ENCODE results near the gene SHISA8.

The SHISA8 gene

DNA sequence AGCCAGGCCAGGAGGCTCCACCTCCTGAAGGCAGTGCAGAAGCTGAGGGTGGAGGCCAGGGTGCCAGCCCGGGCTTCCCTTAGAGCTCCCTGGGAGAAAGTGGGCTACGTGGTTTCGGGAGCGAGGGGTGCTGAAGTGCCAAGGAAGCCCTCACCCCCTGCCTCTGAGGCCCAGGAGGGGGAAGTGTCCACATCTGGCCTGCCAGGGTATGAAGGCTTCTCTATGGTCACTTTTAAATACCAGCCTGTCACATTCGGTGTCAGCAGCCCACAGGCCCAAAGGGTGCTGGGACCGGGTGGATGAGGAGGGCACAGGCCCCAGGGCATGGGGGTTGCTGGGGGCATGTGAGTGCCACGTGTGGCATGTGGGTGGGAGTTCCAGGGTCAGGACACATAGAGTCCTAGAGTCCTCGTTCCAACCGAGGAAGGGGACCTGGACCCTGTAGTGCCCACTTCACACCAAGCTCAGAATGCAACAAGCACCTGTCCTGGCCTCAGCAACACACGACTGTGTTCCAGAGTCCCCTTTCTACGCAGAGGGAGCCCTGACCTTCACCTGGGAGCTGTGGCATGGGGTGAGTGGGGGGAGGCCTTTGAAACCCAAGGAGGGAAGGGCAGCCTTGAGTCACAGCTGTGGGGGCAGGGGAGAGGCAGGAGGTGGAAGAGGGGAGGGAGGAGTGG is 1.7 kb downstream of the SHISA8 start:
- DNase-seq (ENCODE audit: low read depth): no peak
- TF ChIP-seq, protein P1, sequence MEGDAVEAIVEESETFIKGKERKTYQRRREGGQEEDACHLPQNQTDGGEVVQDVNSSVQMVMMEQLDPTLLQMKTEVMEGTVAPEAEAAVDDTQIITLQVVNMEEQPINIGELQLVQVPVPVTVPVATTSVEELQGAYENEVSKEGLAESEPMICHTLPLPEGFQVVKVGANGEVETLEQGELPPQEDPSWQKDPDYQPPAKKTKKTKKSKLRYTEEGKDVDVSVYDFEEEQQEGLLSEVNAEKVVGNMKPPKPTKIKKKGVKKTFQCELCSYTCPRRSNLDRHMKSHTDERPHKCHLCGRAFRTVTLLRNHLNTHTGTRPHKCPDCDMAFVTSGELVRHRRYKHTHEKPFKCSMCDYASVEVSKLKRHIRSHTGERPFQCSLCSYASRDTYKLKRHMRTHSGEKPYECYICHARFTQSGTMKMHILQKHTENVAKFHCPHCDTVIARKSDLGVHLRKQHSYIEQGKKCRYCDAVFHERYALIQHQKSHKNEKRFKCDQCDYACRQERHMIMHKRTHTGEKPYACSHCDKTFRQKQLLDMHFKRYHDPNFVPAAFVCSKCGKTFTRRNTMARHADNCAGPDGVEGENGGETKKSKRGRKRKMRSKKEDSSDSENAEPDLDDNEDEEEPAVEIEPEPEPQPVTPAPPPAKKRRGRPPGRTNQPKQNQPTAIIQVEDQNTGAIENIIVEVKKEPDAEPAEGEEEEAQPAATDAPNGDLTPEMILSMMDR (IDR thresholded peaks at IDR 0.05; ENCODE audit: control insufficient read depth, extremely low read depth, insufficient read depth): no peak
- H3K4me3 ChIP-seq (ENCODE audit: low read depth, low read length): no peak overlapping the region

DNA sequence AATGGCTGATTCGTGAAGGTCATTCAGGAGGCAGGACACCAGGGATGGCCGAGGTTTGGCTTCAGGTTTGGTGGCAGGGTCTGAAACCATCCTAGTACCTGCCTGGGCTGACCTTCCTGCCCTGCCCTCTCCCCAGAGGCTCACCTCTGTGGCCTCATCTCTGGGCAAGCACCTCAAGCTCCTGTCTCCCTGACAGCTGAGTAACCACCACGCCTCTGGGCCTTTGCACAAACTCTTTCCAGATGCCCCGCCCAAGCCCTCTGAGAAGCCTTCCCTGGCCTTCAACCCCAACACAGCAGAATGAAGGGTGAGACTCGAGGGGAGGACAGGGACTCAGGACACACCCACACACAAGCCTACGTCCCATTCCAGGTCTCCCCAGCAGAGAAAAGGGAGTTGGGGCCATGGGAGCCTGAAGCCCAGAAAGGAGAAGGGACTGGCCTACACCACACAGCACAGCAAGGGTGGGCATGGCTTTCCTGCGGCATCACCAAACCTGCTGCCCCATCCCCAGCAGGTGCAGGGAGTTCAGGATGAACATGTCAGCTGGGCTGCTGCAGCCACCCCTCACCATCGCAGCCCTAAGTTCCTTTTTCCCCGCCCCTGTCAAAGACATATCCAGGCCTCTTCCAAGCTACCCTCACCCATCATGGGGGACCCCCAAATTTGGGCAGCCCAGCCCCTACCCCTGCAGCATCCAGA is 2.4 kb downstream of the SHISA8 start:
- TF ChIP-seq, protein P1 (IDR thresholded peaks at IDR 0.05; ENCODE audit: control insufficient read depth, extremely low read depth, insufficient read depth): no peak
- H3K4me3 ChIP-seq (ENCODE audit: low read depth, low read length): no peak overlapping the region
- no peak for DNase-seq (ENCODE audit: low read depth)

DNA sequence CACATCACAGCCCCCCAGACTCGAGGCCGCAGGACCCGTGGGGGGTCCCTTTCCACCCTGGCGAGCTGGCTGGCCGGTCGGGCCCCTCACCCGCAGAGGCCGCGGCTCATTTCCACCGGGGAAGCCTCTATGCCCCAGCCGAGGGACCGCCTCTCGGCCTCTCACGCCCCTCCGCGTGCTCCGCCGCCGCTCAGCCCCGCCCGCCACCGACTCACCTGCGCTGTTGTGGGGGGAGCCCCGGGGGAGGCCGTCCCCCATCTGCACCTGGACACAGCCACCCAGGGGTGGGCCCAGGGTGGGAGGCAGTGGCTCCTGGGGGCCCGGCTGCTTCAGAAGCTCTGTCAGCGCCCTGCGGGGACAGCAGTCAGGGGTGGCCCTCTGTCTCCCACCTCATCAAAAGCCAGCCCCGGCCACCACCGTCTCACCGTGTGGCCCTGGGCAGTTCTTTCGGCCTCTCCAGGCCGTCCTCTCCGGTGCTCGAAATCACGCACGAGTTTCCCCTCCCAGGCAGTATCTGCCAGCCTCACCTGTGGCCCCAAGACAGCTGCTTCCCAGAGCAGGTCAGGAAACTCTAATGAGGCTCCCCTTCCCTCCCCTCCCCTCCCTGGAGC is 3.8 kb downstream of the SHISA8 start:
- no peak for DNase-seq (ENCODE audit: low read depth)
- H3K4me3 ChIP-seq (ENCODE audit: low read depth, low read length): no peak overlapping the region
- TF ChIP-seq, protein P1 (IDR thresholded peaks at IDR 0.05; ENCODE audit: control insufficient read depth, extremely low read depth, insufficient read depth): no peak

DNA sequence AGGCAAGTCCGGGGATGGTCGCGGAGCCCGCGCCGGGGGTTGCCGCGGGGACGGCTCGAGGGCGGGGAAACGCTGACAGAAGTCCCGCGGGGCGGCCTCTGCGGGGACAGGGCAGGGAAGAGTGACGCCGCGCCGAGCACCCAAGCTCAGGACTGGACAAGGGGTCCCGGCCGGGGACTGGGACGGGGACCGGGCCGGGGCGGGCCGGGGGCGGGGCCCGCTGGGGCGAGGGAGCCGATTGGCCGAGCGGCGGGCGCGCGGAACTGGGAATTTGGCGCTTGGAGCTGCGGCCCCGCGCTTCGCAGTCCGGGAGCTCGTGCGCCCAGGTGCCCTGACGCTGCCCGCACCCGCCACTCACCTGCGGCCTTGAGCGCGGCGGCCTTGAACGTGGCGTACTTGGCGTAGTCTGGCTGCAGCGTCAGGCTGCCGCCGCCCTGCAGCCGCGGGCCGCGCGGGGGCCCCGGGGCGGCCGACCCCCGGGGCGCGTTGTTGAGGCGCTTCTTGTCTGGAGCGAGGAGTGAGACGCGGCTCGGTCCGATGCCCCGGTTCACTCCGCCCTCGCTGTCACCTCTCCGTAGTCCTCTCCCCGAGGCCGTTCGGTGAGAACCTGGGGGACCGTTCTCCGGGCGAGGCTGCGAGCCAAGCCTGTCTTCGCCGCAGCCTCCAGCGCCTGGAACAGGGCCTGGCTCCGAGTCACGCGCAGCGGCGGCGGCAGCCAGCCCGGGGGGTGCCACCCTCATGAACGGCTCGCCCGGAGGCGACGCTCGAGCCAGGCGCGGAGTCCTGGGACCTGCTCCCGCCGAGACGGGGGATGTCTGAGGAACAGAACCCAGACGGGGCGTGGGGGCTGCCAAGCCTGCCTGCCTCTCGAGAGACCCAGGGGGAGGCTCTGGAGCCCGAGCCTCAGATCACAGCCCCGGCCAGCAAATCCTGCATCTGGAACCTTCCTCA is 4.5 kb downstream of the SHISA8 start:
- H3K4me3 ChIP-seq (ENCODE audit: low read depth, low read length): no peak overlapping the region
- DNase-seq (ENCODE audit: low read depth): no peak

DNA sequence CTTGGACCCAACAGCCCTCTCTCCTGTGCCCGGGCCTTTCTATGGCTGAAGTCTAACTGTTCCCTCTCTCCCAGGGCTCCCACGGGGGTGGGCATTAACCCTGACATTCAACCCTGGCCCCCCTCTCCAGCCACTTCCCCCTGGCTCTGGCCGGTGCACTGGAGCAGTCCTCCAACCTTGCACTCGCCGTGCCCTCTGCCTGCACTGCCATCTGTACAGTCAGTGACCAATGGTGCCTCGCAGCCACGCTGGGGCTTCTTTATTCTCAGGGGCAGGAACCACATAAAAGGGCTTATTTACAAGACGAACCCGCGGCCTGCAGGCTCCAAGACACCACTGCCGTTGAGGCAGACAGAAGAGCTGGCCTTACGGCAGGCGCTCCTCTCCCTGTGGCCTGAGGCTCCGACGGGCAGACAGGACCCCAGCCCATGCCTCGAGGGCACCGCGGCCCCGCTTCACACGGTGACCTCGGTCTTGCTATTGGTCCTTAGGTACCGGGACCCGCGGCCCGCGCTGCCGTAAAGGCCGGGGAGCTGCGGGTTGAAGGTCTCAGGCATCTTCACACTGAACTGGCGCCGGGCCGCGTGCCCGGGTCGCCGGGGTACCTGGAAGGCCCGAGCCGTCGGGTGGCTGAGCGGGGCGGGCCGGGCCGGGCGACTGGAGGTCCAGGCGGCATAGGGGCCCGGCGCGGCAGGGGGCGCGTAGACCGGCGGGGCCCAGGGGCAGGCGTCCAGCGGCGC is 5.4 kb downstream of the SHISA8 start:
- TF ChIP-seq, protein P1 (IDR thresholded peaks at IDR 0.05; ENCODE audit: control insufficient read depth, extremely low read depth, insufficient read depth): no peak
- DNase-seq (ENCODE audit: low read depth): no peak
- no peak overlapping the region for H3K4me3 ChIP-seq (ENCODE audit: low read depth, low read length)

More for the DNA sequence above, 4.5 kb downstream of the SHISA8 start:
- TF ChIP-seq, protein P1 (IDR thresholded peaks at IDR 0.05; ENCODE audit: control insufficient read depth, extremely low read depth, insufficient read depth): no peak

Measured in LNCaP clone FGC (cell line).